Liver (tissue), 3 donors: ENCODE data around the gene POU2AF3.

Source experiments
- CTCF ChIP-seq: fragments of 150-350 bp; IDR thresholded peaks from 2 replicates; pipeline ENCODE4 v1.5.1; 2017; ENCODE audit warnings: improper control_type of control experiment, low read depth, low read length; ENCODE audit not compliant: missing input control
- EGR1 ChIP-seq, 2 donors: IDR thresholded peaks; 2 replicates each; pipeline ENCODE4 v1.6.1; 2016 to 2018; ENCODE audit warnings: antibody characterized with exemption in 2 of 2, low read depth in 2 of 2
- GABPA ChIP-seq, 2 donors: IDR thresholded peaks in 1 of 2; conservative IDR thresholded peaks in 1 of 2; 2 replicates each; pipeline ENCODE4 v1.6.1; 2016; ENCODE audit warnings: antibody characterized with exemption in 2 of 2, mild to moderate bottlenecking in 1 of 2, moderate library complexity in 1 of 2
- MAX ChIP-seq: IDR thresholded peaks from 2 replicates; pipeline ENCODE4 v1.6.1; 2016; ENCODE audit warnings: antibody characterized with exemption
- NR2F2 ChIP-seq: IDR thresholded peaks from 2 replicates; pipeline ENCODE4 v1.6.1; 2016; ENCODE audit warnings: antibody characterized with exemption
- RAD21 ChIP-seq, 2 donors: IDR thresholded peaks; 2 replicates each; pipeline ENCODE4 v1.6.1; 2016; ENCODE audit warnings: antibody characterized with exemption in 2 of 2, mild to moderate bottlenecking in 2 of 2
- REST ChIP-seq: IDR thresholded peaks from 2 replicates; pipeline ENCODE4 v1.6.1; 2016; ENCODE audit warnings: antibody characterized with exemption, mild to moderate bottlenecking
- RXRA ChIP-seq, 2 donors: IDR thresholded peaks; 2 replicates each; pipeline ENCODE4 v1.6.1; 2017 to 2018; ENCODE audit warnings: antibody characterized with exemption in 2 of 2, mild to moderate bottlenecking in 1 of 2
- SP1 ChIP-seq: IDR thresholded peaks from 2 replicates; pipeline ENCODE4 v1.6.1; 2018; ENCODE audit warnings: antibody characterized with exemption, mild to moderate bottlenecking
- TAF1 ChIP-seq: conservative IDR thresholded peaks from 2 replicates; pipeline ENCODE4 v1.6.1; 2016; ENCODE audit warnings: antibody characterized with exemption, mild to moderate bottlenecking
- donor health status: healthy.
- donor health status: healthy.

DNA sequence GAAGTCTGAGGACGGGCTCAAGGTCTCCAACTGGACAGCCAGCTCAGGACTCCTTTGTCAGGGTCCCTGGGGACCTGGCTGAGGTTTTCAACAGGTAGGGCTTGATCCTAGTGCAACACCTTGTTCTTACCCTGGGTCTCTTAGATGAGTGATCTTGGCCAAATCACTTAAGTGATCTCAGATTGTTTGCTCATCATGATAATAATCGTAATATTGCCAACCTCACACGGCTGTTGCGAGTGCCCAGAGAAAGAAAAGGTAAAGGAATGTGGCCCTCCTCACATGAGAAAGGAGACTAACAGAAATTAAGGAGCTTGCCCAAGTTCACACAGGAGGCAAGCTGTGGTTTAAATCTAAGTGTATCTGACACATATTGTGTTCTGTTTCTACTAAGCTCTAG, 28.5 kb downstream of the POU2AF3 start:
- no peak for TF ChIP-seq CTCF
- no peak for TF ChIP-seq SP1
- no peak for TF ChIP-seq MAX
- TF ChIP-seq GABPA (IDR thresholded peaks at IDR 0.05 in 1 of 2, conservative IDR thresholded peaks at IDR 0.05 in 1 of 2) = no peak
- no peak for TF ChIP-seq EGR1 (IDR thresholded peaks at IDR 0.05; ENCODE audit: low read depth in 2 of 2)
- no peak for TF ChIP-seq RAD21 (IDR thresholded peaks at IDR 0.05)
- TF ChIP-seq TAF1 = no peak
- no peak for TF ChIP-seq REST
- TF ChIP-seq NR2F2 = no peak
- no peak for TF ChIP-seq RXRA (IDR thresholded peaks at IDR 0.05)
